SU-DHL-6 (cell line): Measurements from ENCODE around the gene MAP7.
"Not testable (repeated sequence)": the region's sequence is repeated elsewhere in the genome, so short reads cannot be mapped to it uniquely, and the experiment has no call there.

Experiments used
- H2AFZ ChIP-seq: fragments of 200-600 bp; sonication (generic); 2 replicates; pipeline ENCODE4 v1.6.1; 2014; ENCODE audit warnings: low read depth, mild to moderate bottlenecking, moderate library complexity, mixed read lengths, antibody characterized with exemption, low read length; ENCODE audit not compliant: severe bottlenecking
- H3F3A ChIP-seq: fragments of 200-600 bp; shearing (Covaris generic); 2 replicates; pipeline ENCODE4 v1.6.0; 2016; ENCODE audit warnings: antibody characterized with exemption, mild to moderate bottlenecking; ENCODE audit not compliant: insufficient read depth
- H3K27ac ChIP-seq: fragments of 200-600 bp; sonication (generic); 2 replicates; pipeline ENCODE4 v1.5.1; 2016; ENCODE audit warnings: low read depth, mild to moderate bottlenecking, low read length, moderate library complexity, mixed read lengths
- H3K27me3 ChIP-seq: fragments of 200-600 bp; sonication (generic), shearing (Covaris generic); 2 replicates; pipeline ENCODE4 v1.6.0; 2014; ENCODE audit warnings: mild to moderate bottlenecking, low read length
- H3K36me3 ChIP-seq: fragments of 200-600 bp; sonication (generic); 2 replicates; pipeline ENCODE4 v1.6.1; 2014; ENCODE audit warnings: mild to moderate bottlenecking, low read length, mixed read lengths
- H3K4me2 ChIP-seq: fragments of 300-600, 200-600 bp; shearing (Covaris generic), sonication (generic); 2 replicates; pipeline ENCODE4 v1.6.0; 2014; ENCODE audit warnings: low read length, low read depth, mild to moderate bottlenecking; ENCODE audit not compliant: poor library complexity, severe bottlenecking
- H3K4me3 ChIP-seq: fragments of 200-600 bp; sonication (generic); 2 replicates; pipeline ENCODE4 v1.5.1; 2014; ENCODE audit warnings: antibody characterized with exemption, low read length, mild to moderate bottlenecking, mixed read lengths; ENCODE audit not compliant: insufficient read depth, poor library complexity, severe bottlenecking
- H3K79me2 ChIP-seq: fragments of 200-600 bp; sonication (generic); 2 replicates; pipeline ENCODE4 v1.6.1; 2014; ENCODE audit warnings: mild to moderate bottlenecking, low read length, moderate library complexity; ENCODE audit not compliant: insufficient read depth
- H3K9ac ChIP-seq: fragments of 200-600 bp; sonication (generic); 2 replicates; pipeline ENCODE4 v1.7.0; 2014; ENCODE audit warnings: mild to moderate bottlenecking, low read length
- H3K9me2 ChIP-seq: fragments of 200-600 bp; sonication (generic); replicated peaks from 2 replicates; pipeline ENCODE4 v1.6.1; 2014; ENCODE audit warnings: low read length; ENCODE audit not compliant: insufficient read depth
- H3K9me3 ChIP-seq: fragments of 200-600 bp; sonication (generic); 2 replicates; pipeline ENCODE4 v1.6.1; 2014; ENCODE audit warnings: low read length, mixed read lengths; ENCODE audit not compliant: insufficient read depth
- H4K20me1 ChIP-seq: fragments of 200-600 bp; sonication (generic); 2 replicates; pipeline ENCODE4 v1.6.1; 2014; ENCODE audit warnings: low read depth, mild to moderate bottlenecking, antibody characterized with exemption, low read length, moderate library complexity, mixed read lengths
- CTCF ChIP-seq: fragments of 200-600 bp; sonication (generic); IDR thresholded peaks from one replicate; pipeline ENCODE4 v1.5.1; 2017; ENCODE audit warnings: antibody characterized with exemption, mild to moderate bottlenecking, low read length, moderate library complexity; ENCODE audit not compliant: insufficient read depth, poor library complexity, severe bottlenecking
- EZH2phosphoT487 ChIP-seq: fragments of 200-600 bp; sonication (generic), shearing (Covaris generic); conservative IDR thresholded peaks from 2 replicates; pipeline ENCODE4 v1.6.1; 2018; ENCODE audit warnings: mild to moderate bottlenecking, antibody characterized with exemption, low read length, moderate library complexity, mixed read lengths

MAP7 gene

GRCh38 chr6:136309729-136310311, 240.4 kb downstream of the MAP7 start:
- H2AFZ ChIP-seq, result no peak overlapping the region
- no peaks in the 10 kb centered on the region for H3K9me2 ChIP-seq
- H3K27ac ChIP-seq, result no peak overlapping the region
- H3K4me2 ChIP-seq, result no peak overlapping the region
- no peaks in the 10 kb centered on the region for H3K79me2 ChIP-seq
- H3K36me3 ChIP-seq, result no peaks in the 10 kb centered on the region
- no peak overlapping the region for H3K4me3 ChIP-seq
- TF ChIP-seq EZH2phosphoT487 (no peak), CTCF (no peak)
- no peaks in the 10 kb centered on the region for H4K20me1 ChIP-seq
- no peaks in the 10 kb centered on the region for H3F3A ChIP-seq
- H3K9ac ChIP-seq, result no peak overlapping the region
- H3K9me3 ChIP-seq, result no peaks in the 10 kb centered on the region
- no peaks in the 10 kb centered on the region for H3K27me3 ChIP-seq

DNA sequence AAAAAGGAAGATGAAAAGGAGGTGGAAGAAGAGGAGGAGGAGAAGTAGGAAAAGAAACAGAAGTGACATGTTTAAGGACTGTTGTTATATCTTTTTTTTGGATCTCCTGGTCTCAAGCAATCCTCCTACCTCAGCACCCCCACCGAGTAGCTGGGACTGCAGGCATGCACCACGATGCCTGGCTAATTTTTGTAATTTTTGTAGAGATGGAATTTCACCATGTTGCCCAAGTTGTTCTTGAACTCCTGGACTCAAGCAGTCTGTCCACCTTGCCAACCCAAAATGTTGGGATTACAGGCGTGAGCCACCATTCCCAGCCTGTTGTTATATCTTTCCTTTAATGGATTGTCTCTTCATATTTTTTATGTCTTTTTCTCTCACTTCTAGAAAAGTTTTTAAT, 241.1 kb downstream of the MAP7 start:
- H3K4me2 ChIP-seq, result no peak overlapping the region
- H3K79me2 ChIP-seq, result no peaks in the 10 kb centered on the region
- no peak overlapping the region for H2AFZ ChIP-seq
- no peaks in the 10 kb centered on the region for H3K27me3 ChIP-seq
- H4K20me1 ChIP-seq, result no peaks in the 10 kb centered on the region
- H3F3A ChIP-seq, result no peaks in the 10 kb centered on the region
- no peaks in the 10 kb centered on the region for H3K9me3 ChIP-seq
- H3K9ac ChIP-seq, result no peak overlapping the region
- H3K27ac ChIP-seq, result no peak overlapping the region
- H3K9me2 ChIP-seq, result no peaks in the 10 kb centered on the region
- TF ChIP-seq CTCF (no peak), EZH2phosphoT487 (no peak)
- H3K36me3 ChIP-seq, result no peaks in the 10 kb centered on the region
- H3K4me3 ChIP-seq, result no peak overlapping the region

- not testable (repeated sequence) for H3K4me3 ChIP-seq, H3K4me2 ChIP-seq, H3F3A ChIP-seq, H2AFZ ChIP-seq, H3K9me3 ChIP-seq, H3K9me2 ChIP-seq, H3K27me3 ChIP-seq, H4K20me1 ChIP-seq, H3K9ac ChIP-seq, H3K36me3 ChIP-seq, H3K27ac ChIP-seq, H3K79me2 ChIP-seq
Measured at GRCh38 chr6:136308469-136308868, 241.8 kb downstream of the MAP7 start.

GRCh38 chr6:136307351-136307750, 242.9 kb downstream of the MAP7 start:
- H3K27ac ChIP-seq, result no peak overlapping the region
- no peaks in the 10 kb centered on the region for H3K27me3 ChIP-seq
- H3K9me2 ChIP-seq, result no peaks in the 10 kb centered on the region
- TF ChIP-seq CTCF (no peak), EZH2phosphoT487 (no peak)
- no peaks in the 10 kb centered on the region for H4K20me1 ChIP-seq
- no peak overlapping the region for H3K4me2 ChIP-seq
- no peaks in the 10 kb centered on the region for H3K9me3 ChIP-seq
- H2AFZ ChIP-seq, result no peak overlapping the region
- H3K9ac ChIP-seq, result no peak overlapping the region
- no peak overlapping the region for H3K4me3 ChIP-seq
- no peaks in the 10 kb centered on the region for H3F3A ChIP-seq
- no peaks in the 10 kb centered on the region for H3K36me3 ChIP-seq
- H3K79me2 ChIP-seq, result no peaks in the 10 kb centered on the region
